Ovary (tissue), 3 donors: ENCODE data around the gene SETD1A.

ENCODE experiments used
- CTCF ChIP-seq, 3 donors: fragments of 450-650 bp in 2 of 3; fragments of 200-600 bp in 1 of 3; IDR thresholded peaks; one replicate each; pipeline versions ENCODE4 v1.5.1 to v1.8.0; 2016 to 2022; ENCODE audit warnings: antibody characterized with exemption in 3 of 3, mild to moderate bottlenecking in 1 of 3
- POLR2A ChIP-seq: fragments of 450-650 bp; IDR thresholded peaks from one replicate; pipeline ENCODE4 v1.6.1; 2017; ENCODE audit warnings: antibody characterized with exemption, mild to moderate bottlenecking, moderate library complexity
- donor health status: DM: no; HTN: no; CAD: no.

- TF ChIP-seq POLR2A (no peak), CTCF (IDR thresholded peaks at IDR 0.05) (no peak)
These were observed 5.8 kb upstream of the SETD1A start for GRCh38 chr16:30951750-30952149.
